Skeletal muscle tissue (tissue), 4 donors: ENCODE measurements around the gene MGAT4B. TPM values are rescaled to one million over a fixed set of nuclear protein-coding genes. Genes with fewer than 3 reads are reported as not detected.

Experiments
- H3K27ac ChIP-seq: one replicate; pipeline ENCODE4 v1.7.0; 2013; ENCODE audit warnings: mild to moderate bottlenecking, low read depth, low read length, inconsistent platforms
- H3K27me3 ChIP-seq, 3 donors: one replicate each; pipeline ENCODE4 v1.7.0; 2013; ENCODE audit warnings: low read length in 3 of 3; ENCODE audit not compliant: control insufficient read depth in 3 of 3, insufficient read depth in 3 of 3
- H3K36me3 ChIP-seq, 3 donors: one replicate each; pipeline ENCODE4 v1.7.0; 2013; ENCODE audit warnings: low read length in 3 of 3; ENCODE audit not compliant: control insufficient read depth in 3 of 3, insufficient read depth in 3 of 3
- H3K4me1 ChIP-seq, 3 donors: one replicate each; pipeline ENCODE4 v1.7.0; 2013; ENCODE audit warnings: low read length in 3 of 3, mild to moderate bottlenecking in 3 of 3; ENCODE audit not compliant: control insufficient read depth in 3 of 3, insufficient read depth in 3 of 3
- H3K4me3 ChIP-seq, 3 donors: one replicate each; pipeline ENCODE4 v1.7.0; 2013; ENCODE audit warnings: low read length in 3 of 3
- H3K9ac ChIP-seq, 3 donors: one replicate each; pipeline ENCODE4 v1.7.0; 2013; ENCODE audit warnings: low read length in 3 of 3, mild to moderate bottlenecking in 3 of 3, moderate library complexity in 2 of 3, low read depth in 1 of 3
- H3K9me3 ChIP-seq, 3 donors: one replicate each; pipeline ENCODE4 v1.7.0; 2013; ENCODE audit warnings: low read length in 3 of 3; ENCODE audit not compliant: control insufficient read depth in 3 of 3
- total RNA-seq: library from RNA; depleted of rRNA; stranded (reverse); fragments of >200 nt; gene quantifications from one replicate; pipeline ENCODE4 v1.2.3, GENCODE V29; 2014
- donor health status: Osteomylitis.

MGAT4B gene
- total RNA-seq, 1 donor from 2014 or later: 32.4 TPM

- Histone ChIP-seq H3K36me3 (peaks cover 20 to 26% (median 21%) of the 10 kb centered on the region in 3 donors), H3K4me3 (no peak overlapping the region), H3K9me3 (no peaks in the 10 kb centered on the region), H3K27ac (no peak overlapping the region), H3K4me1 (peaks cover 17 to 39% (median 36%) of the 10 kb centered on the region in 3 donors), H3K27me3 (no peaks in the 10 kb centered on the region), H3K9ac (peak overlapping the region in 1 of 3 donors; percentile 50)
These were observed 3.6 kb downstream of the MGAT4B start for GRCh38 chr5:179802950-179803562.

- H3K4me3 ChIP-seq: no peak overlapping the region
- H3K27ac ChIP-seq: no peak overlapping the region
- H3K4me1 ChIP-seq: peaks cover 17 to 39% (median 36%) of the 10 kb centered on the region in 3 donors
- peaks cover 24 to 28% (median 24%) of the 10 kb centered on the region in 3 donors for H3K36me3 ChIP-seq
- H3K9ac ChIP-seq: peak overlapping the region in 1 of 3 donors; percentile 50
- no peaks in the 10 kb centered on the region for H3K9me3 ChIP-seq
- no peaks in the 10 kb centered on the region for H3K27me3 ChIP-seq
These were observed 4.3 kb downstream of the MGAT4B start for GRCh38 chr5:179802207-179802883.

- H3K9ac ChIP-seq: no peak overlapping the region
- no peaks in the 10 kb centered on the region for H3K9me3 ChIP-seq
- H3K36me3 ChIP-seq: peaks cover 29 to 32% (median 29%) of the 10 kb centered on the region in 3 donors
- H3K4me1 ChIP-seq: peaks cover 21 to 46% (median 42%) of the 10 kb centered on the region in 3 donors
- no peaks in the 10 kb centered on the region for H3K27me3 ChIP-seq
- no peak overlapping the region for H3K27ac ChIP-seq
- no peak overlapping the region for H3K4me3 ChIP-seq
These were observed 5.1 kb downstream of the MGAT4B start for GRCh38 chr5:179801304-179802206.

GRCh38 chr5:179800696-179801201, 5.9 kb downstream of the MGAT4B start:
- H3K9me3 ChIP-seq: no peaks in the 10 kb centered on the region
- no peaks in the 10 kb centered on the region for H3K27me3 ChIP-seq
- no peak overlapping the region for H3K9ac ChIP-seq
- H3K36me3 ChIP-seq: peaks cover 29 to 32% (median 29%) of the 10 kb centered on the region in 3 donors
- H3K27ac ChIP-seq: no peak overlapping the region
- peaks cover 26 to 51% (median 46%) of the 10 kb centered on the region in 3 donors for H3K4me1 ChIP-seq
- no peak overlapping the region for H3K4me3 ChIP-seq

- no peak overlapping the region for H3K9ac ChIP-seq
- H3K9me3 ChIP-seq: no peaks in the 10 kb centered on the region
- no peak overlapping the region for H3K4me3 ChIP-seq
- peaks cover 21 to 52% (median 48%) of the 10 kb centered on the region in 3 donors for H3K4me1 ChIP-seq
- H3K27ac ChIP-seq: no peak overlapping the region
- no peaks in the 10 kb centered on the region for H3K27me3 ChIP-seq
- H3K36me3 ChIP-seq: peaks cover 29 to 32% (median 29%) of the 10 kb centered on the region in 3 donors
These were observed 6.5 kb downstream of the MGAT4B start for GRCh38 chr5:179800071-179800695.

- Histone ChIP-seq H3K27me3 (no peaks in the 10 kb centered on the region), H3K27ac (no peak overlapping the region), H3K9ac (no peak overlapping the region), H3K9me3 (no peaks in the 10 kb centered on the region), H3K4me1 (peaks cover 16 to 52% (median 47%) of the 10 kb centered on the region in 3 donors), H3K36me3 (peaks cover 29 to 32% (median 29%) of the 10 kb centered on the region in 3 donors), H3K4me3 (no peak overlapping the region)
These were observed 7.1 kb downstream of the MGAT4B start for GRCh38 chr5:179799644-179799973.

- H3K4me3 ChIP-seq: no peak overlapping the region
- H3K9ac ChIP-seq: peak overlapping the region in 1 of 3 donors; percentile 25
- H3K4me1 ChIP-seq: peaks cover 22 to 52% (median 47%) of the 10 kb centered on the region in 3 donors
- H3K27me3 ChIP-seq: no peaks in the 10 kb centered on the region
- H3K9me3 ChIP-seq: no peaks in the 10 kb centered on the region
- peaks cover 29 to 32% (median 29%) of the 10 kb centered on the region in 3 donors for H3K36me3 ChIP-seq
- no peak overlapping the region for H3K27ac ChIP-seq
These were observed 7.7 kb downstream of the MGAT4B start for GRCh38 chr5:179798771-179799643.

- H3K9me3 ChIP-seq: no peaks in the 10 kb centered on the region
- H3K4me3 ChIP-seq: no peak overlapping the region
- no peaks in the 10 kb centered on the region for H3K27me3 ChIP-seq
- H3K9ac ChIP-seq: peak overlapping the region in 1 of 3 donors; percentile 33
- H3K4me1 ChIP-seq: peaks cover 29 to 53% (median 49%) of the 10 kb centered on the region in 3 donors
- no peak overlapping the region for H3K27ac ChIP-seq
- peaks cover 29 to 32% (median 29%) of the 10 kb centered on the region in 3 donors for H3K36me3 ChIP-seq
These were observed 8.4 kb downstream of the MGAT4B start for GRCh38 chr5:179798144-179798770.
